Breast epithelium (tissue), 3 donors: ENCODE data around the gene THNSL1.
"Not testable (repeated sequence)": the region's sequence is repeated elsewhere in the genome, so short reads cannot be mapped to it uniquely, and the experiment has no call there.

Experiments
- POLR2A ChIP-seq: fragments of 450-650 bp; IDR thresholded peaks from one replicate; pipeline ENCODE4 v1.6.1; 2016; ENCODE audit warnings: antibody characterized with exemption, mild to moderate bottlenecking, moderate library complexity
- TF ChIP-seq, protein P1 (sequence below), 3 donors: fragments of 450-650 bp; IDR thresholded peaks; one replicate each; pipeline ENCODE4 v1.5.1; 2016 to 2017; ENCODE audit warnings: antibody characterized with exemption in 3 of 3, mild to moderate bottlenecking in 3 of 3, moderate library complexity in 3 of 3

DNA sequence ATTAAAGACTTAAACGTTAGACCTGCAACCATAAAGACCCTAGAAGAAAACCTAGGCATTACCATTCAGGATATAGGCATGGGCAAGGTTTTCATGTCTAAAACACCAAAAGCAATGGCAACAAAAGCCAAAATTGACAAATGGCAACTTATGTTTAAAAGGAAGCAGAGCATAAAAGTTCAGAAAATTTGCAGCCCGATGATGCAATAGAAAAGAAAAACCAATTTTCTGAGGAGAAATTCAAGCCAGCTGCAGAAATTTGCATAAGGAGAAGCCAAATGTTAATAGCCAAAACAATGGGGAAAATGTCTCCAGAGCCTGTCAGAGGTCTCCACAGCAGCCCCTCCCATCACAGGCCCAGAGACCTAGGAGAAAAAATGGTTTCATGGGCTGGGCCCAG, 4.8 kb upstream of the THNSL1 start:
- TF ChIP-seq, protein P1, sequence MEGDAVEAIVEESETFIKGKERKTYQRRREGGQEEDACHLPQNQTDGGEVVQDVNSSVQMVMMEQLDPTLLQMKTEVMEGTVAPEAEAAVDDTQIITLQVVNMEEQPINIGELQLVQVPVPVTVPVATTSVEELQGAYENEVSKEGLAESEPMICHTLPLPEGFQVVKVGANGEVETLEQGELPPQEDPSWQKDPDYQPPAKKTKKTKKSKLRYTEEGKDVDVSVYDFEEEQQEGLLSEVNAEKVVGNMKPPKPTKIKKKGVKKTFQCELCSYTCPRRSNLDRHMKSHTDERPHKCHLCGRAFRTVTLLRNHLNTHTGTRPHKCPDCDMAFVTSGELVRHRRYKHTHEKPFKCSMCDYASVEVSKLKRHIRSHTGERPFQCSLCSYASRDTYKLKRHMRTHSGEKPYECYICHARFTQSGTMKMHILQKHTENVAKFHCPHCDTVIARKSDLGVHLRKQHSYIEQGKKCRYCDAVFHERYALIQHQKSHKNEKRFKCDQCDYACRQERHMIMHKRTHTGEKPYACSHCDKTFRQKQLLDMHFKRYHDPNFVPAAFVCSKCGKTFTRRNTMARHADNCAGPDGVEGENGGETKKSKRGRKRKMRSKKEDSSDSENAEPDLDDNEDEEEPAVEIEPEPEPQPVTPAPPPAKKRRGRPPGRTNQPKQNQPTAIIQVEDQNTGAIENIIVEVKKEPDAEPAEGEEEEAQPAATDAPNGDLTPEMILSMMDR (IDR thresholded peaks at IDR 0.05) = not testable (repeated sequence)
- TF ChIP-seq POLR2A = not testable (repeated sequence)
